Ishikawa (cell line): ENCODE data around the gene PAGE1.

Source experiments
- CEBPB ChIP-seq: IDR thresholded peaks from 2 replicates; pipeline ENCODE4 v1.6.1; 2012
- EP300 ChIP-seq: IDR thresholded peaks from 2 replicates; pipeline ENCODE4 v1.6.1; 2012; ENCODE audit warnings: borderline replicate concordance
- RAD21 ChIP-seq: IDR thresholded peaks from 2 replicates; pipeline ENCODE4 v1.6.1; 2012; ENCODE audit warnings: low read depth
- TAF1 ChIP-seq: IDR thresholded peaks from 2 replicates; pipeline ENCODE4 v1.6.1; 2012; ENCODE audit warnings: low read depth, mild to moderate bottlenecking
- TCF12 ChIP-seq: IDR thresholded peaks from 2 replicates; pipeline ENCODE4 v1.6.1; 2012; ENCODE audit warnings: low read depth
- TEAD4 ChIP-seq: IDR thresholded peaks from 2 replicates; pipeline ENCODE4 v1.6.1; 2012
- ZBTB7A ChIP-seq: IDR thresholded peaks from 2 replicates; pipeline ENCODE4 v1.6.1; 2012; ENCODE audit warnings: low read depth
- TF ChIP-seq, protein P1 (sequence below): IDR thresholded peaks from 2 replicates; pipeline ENCODE4 v1.6.1; 2012; ENCODE audit warnings: low read depth, mild to moderate bottlenecking

DNA sequence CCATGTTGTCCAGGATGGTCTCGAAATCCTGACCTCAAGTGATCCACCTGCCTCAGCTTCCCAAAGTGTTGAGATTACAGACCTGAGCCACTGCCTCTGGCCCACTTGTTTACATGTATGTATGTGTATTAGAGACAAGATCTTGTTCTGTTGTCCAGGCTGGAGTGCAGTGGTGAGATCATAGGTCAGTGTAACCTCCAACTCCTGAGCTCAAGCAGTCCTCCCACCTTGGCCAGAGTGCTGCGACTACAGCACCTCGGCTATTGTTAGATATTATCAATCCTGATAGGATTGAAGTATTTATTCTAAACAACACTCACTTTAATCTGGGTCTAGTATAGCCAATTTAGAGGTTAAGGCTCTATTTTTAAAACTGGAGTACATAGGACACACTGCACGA lies 36.0 kb downstream of the PAGE1 start:
- TF ChIP-seq RAD21 (no peak), TAF1 (no peak), TCF12 (no peak), EP300 (no peak), CEBPB (no peak), ZBTB7A (no peak), TEAD4 (no peak)
- TF ChIP-seq, protein P1, sequence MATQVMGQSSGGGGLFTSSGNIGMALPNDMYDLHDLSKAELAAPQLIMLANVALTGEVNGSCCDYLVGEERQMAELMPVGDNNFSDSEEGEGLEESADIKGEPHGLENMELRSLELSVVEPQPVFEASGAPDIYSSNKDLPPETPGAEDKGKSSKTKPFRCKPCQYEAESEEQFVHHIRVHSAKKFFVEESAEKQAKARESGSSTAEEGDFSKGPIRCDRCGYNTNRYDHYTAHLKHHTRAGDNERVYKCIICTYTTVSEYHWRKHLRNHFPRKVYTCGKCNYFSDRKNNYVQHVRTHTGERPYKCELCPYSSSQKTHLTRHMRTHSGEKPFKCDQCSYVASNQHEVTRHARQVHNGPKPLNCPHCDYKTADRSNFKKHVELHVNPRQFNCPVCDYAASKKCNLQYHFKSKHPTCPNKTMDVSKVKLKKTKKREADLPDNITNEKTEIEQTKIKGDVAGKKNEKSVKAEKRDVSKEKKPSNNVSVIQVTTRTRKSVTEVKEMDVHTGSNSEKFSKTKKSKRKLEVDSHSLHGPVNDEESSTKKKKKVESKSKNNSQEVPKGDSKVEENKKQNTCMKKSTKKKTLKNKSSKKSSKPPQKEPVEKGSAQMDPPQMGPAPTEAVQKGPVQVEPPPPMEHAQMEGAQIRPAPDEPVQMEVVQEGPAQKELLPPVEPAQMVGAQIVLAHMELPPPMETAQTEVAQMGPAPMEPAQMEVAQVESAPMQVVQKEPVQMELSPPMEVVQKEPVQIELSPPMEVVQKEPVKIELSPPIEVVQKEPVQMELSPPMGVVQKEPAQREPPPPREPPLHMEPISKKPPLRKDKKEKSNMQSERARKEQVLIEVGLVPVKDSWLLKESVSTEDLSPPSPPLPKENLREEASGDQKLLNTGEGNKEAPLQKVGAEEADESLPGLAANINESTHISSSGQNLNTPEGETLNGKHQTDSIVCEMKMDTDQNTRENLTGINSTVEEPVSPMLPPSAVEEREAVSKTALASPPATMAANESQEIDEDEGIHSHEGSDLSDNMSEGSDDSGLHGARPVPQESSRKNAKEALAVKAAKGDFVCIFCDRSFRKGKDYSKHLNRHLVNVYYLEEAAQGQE = no peak
